Measurements from ENCODE around the gene UBAP2.

The UBAP2 gene

DNA sequence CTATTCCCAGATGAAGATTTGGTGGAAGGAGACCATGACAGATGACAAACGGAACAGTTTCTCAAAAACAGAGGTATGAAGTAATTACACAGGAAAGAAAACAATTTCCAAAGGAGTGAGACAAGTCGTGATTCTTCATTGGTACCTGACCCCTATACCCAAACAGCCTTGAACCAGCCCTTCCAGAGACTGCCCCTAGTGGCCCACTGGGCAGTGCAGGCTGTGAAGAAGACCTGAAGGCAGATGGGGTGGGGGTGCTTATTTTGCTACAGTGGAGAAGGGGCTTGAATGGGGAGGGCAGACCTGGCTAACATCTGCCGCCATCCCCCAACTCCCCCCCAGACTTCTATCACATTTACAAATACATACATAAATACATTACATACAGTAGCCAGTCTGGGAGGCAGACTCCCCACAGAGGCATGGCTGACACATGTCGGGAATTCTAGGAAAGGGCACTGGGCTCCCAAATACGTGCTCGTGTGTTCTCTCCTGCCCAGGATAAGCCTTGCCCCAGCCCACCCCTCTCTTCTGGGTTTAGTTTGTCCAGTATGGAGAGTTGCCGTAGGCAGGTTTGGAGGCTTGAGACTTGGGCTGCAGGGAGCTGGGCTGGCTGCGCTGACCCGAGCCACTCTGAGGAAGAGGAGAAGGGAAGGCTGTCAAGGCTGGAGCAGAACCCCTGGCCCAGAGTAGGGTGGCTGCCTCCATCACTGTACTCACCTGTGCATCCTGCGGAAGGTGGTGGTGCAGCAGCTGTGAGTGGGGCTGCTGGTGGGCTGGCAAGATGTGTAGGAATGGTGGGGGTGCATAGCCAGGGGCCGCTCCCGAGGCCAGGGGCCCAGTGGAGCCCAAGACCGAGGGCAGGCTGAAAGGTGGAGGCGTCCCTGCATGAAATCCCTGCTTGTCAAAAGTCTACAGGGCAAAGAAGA is 126.5 kb downstream of the UBAP2 start:
- peak in 1 of 5 experiments; percentile 35 for DNase-seq

DNA sequence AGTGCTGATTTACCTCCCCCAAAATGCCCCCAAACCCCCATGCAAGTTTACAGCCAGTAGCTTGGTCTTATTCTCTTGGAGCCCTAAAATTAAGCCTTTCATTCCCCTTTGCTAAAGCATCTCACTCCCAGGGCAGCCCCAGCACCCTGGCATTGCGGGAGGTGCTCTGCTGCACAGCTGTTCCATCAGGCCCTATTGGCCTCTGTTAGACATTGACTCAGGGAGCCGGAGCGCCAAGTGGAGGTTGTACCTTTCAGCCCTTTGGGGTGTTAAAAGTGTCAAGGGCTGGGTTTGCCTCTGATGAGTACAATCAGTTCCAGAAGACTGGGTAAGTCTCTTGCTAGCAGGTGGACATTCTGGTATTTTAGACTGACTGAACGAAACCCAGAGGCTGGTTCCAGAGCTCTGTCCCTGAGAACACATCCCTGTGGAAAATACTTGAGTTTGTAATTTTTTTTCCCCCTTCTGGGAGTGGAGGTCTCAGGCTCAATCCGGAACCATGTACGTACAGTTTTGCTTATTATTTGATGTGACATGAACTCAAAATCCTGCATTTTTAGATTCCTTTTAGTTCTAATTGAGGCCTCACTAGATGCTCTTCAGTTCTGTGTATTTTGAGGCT is 129.3 kb downstream of the UBAP2 start:
- no peak for DNase-seq

DNA sequence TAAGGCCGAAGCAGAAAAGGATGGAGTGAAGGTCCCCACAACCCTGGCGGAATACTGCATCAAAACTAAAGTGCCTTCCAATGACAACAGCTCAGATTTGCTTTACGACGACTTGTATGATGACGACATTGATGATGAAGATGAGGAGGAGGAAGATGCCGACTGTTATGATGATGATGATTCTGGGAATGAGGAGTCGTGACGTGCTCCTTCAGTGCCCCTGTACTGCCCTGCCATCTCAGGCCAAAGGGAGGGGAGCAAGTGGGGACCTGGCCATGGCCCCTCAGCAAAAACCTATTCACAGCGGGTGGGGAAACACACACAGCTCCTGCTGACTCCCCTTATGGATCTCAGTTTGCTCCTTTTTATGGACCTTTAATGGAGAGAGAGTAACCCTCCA is 131.7 kb downstream of the UBAP2 start:
- no peak for DNase-seq

DNA sequence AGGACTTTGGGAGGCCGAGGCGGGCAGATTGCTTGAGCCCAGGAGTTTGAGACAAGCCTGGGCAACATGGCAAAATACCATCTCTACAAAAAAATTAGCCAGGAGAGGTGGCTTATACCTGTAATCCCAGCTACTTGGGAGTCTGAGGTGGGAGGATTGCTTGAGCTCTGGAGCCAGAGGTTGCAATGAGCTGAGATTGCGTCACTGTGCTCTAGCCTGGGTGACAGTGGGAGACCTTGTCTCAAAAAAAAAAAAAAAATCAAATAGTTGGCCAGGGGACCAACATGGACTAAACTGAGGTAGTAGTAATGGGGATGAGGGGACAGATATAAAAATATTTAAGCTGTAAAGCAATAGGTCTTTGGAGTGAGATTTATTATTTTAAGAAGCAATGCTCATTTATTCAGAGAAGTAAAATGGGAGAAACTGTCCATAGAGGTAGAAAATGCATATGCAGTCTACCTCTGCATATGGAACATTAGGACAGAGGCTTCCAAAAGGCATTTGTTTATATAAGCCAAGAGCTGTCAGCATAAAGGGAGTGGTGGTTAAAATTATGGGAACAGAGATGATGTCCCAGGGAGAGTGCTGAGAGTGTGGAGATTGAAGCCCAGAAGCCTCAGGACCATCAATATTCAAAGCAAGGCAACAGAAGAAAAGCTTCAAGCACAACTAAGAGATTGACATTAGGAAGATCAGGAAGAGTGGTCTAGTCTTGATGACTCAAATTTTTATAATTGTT is 133.6 kb downstream of the UBAP2 start:
- no peak for DNase-seq

DNA sequence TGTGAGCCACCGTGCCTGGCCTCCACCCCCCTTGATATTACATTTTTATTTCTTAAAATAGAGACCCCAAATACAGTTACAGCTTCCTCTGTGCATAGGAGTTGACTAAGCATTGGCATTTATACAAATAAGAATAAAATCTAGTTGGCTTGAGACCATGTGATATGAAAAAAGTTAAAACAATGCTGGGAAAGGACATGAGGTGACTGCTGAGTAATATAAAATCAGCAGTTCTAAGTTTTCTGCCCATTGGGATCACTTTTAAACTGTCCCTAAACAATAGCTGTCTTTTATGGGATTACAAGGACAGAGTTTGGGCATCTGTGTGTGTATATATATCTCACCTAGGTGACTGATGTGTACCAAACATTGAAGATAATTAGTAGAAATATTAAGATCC is 135.1 kb downstream of the UBAP2 start:
- no peak for DNase-seq

DNA sequence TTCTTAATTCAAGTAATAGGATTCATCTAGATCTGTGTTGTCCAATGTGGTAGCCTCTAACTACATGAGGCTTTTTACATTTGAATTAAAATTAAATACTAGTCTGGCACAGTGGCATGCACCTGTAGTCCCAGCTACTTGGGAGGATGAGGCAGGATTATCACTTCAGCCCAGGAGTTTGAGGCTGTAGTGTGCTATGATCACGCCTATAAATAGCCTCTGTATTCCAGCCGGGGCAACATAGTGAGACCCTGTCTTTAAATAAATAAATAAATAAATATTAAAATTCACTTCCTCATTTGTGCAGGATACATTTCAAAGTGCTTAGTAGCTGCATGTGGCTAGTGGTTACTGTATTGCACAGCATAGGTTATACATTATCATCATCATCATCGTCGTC is 139.9 kb downstream of the UBAP2 start:
- no peak for DNase-seq

DNA sequence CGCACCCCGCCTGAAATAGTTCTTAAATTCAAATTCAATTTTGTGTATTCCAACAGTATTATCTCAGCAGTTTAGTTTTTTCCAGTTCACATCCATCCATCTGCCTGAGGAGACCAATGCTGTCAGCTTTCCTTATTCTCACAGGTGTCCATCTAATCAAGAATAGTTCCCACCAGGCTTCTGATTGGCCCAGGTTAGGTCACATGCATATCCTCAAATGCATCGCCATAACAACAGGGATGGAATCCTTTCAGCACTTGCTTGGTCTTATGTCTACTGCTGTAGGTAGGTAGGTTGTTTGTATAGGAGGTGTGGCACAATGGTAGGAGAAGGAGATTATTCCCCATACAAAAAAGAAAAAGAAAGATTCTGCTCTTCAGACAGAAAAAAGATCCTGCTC is 140.6 kb downstream of the UBAP2 start:
- DNase-seq: no peak

DNA sequence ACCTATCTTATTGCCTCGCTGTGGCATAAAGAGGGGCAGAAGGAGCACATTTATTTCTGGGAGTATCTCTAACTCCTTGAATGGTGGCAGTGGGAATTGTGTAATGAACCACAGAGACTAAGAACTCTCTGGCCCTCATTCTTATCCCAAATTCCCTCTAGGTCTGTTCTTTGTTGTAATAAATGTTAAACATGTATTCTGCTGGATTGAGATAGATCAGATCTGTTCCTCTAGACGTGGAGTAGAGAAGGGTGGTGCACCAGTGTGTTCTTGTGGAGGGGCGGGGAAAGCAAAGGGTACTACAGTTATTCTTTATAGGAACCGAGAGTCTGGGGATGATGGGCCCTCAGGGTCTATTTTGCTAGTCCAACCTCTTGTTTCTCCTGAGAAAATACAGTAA is 141.3 kb downstream of the UBAP2 start:
- DNase-seq: no peak

DNA sequence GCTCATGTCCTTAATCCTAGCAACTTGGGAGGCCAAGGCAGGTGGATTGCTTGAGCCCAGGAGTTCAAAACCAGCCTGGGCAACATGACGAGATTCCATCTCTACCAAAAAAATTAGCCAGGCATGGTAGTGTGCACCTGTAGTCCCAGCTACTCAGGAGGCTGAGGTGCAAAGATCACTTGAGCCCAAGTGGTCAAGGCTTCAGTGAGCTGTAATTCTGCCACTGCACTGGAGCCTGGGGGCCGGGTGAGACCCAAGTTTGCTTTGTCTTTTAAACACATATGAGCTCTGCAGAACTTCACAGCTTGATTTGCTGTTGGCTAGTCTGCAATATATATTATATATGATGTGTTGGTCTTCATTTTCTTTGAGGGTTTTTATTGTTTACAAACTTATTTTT is 141.9 kb downstream of the UBAP2 start:
- DNase-seq: no peak

DNA sequence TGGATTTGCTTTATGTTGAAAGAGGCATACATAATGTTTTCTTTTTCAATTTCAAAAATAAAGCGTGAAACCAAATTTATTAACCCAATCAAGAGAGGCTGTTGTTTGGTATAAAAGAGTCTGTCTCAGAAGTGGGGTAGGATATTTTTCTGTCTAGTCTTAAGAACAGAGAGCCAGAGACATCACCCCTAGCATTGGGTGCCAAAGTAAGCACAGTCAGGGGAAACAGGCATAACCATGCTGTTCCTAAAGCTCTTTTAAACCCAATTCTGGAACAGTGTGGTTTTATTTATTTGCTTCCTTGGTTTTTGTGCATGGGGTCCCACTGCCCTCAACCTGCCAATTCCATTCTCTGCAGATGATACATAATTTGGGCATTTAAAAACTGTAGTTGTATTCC is 143.6 kb downstream of the UBAP2 start:
- DNase-seq: no peak

DNA sequence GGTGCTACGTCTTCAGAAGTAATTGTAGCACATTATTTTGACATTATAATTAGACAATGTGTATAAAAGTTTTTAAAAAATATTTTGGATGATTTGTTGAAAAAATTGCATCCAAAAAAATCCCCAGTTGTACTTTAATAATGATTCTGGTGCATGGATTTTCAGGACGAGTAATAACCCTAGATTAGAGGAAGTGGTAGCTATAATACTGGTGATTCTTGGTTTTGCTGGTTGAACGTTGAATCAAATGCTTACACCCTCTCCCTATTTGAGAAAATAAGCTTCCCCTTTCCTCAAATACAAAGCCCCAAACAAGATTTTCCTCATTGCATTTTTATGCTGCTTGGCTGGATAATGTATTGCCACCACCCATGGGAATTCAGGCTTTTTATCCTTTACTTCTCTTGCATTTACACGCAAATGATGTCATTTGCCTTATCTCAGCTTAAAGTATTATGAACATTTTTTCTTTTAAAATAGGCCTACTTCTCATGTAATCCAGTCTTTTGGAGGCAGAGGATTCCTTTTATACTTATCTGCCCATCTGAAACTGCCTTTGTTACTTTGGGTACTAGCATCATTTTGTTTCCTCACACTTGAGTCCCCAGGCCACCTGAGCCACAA is 145.4 kb downstream of the UBAP2 start:
- no peak for DNase-seq

DNA sequence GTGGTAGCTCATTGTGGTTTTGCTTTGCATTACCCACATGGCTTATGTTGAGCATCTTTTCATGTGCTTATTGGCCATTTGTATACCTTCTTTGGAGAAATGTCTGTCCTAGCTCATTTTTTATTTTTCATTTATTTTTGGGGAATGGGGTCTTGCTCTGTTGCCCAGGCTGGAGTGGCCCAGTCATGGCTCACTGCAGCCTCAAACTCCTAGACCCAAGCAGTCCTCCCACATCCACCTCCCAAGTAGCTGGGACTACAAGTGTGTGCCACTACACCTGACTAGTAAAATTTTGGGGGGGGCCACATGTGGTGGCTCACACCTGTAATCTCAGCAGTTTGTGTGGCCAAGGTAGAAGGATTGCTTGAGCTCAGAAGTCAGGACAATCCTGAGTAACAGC is 154.4 kb downstream of the UBAP2 start:
- DNase-seq: no peak

DNA sequence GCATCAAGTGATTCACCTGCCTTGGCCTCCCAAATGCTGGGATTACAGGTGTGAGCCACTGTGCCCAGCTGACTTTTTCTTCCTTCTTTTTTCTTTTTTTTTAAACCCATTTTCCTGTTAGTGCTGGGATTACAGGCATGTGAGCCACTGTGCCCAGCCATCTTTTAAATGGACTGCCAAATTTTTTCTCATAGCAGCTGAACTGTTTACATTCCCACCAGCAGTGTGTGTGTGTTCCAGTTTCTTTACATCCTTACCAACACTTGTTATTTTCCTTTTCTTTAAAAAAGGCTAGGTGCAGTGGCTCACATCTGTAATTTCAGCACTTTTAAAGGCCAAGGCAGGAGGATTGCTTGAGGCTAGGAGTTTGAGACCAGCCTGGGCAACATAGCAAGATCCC is 154.8 kb downstream of the UBAP2 start:
- no peak for DNase-seq

DNA sequence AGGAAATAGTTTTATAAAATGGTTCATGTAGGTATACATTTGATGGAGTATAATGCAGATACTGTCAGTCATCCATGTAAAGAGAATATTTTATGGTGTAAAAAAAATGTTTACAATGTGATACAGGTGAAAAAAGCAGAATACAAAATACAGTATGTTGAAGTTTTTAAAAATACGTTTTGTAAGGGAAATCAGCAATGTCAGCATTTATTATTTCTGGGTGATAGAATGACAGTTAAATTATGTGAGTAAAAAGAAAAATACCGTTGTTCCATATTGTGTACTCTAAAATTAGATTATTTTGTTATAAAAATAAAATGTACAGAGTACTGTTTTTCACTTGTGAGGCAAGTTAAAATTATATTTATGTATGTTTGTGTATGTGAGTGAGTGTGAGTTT is 162.7 kb downstream of the UBAP2 start:
- no peak for DNase-seq

DNA sequence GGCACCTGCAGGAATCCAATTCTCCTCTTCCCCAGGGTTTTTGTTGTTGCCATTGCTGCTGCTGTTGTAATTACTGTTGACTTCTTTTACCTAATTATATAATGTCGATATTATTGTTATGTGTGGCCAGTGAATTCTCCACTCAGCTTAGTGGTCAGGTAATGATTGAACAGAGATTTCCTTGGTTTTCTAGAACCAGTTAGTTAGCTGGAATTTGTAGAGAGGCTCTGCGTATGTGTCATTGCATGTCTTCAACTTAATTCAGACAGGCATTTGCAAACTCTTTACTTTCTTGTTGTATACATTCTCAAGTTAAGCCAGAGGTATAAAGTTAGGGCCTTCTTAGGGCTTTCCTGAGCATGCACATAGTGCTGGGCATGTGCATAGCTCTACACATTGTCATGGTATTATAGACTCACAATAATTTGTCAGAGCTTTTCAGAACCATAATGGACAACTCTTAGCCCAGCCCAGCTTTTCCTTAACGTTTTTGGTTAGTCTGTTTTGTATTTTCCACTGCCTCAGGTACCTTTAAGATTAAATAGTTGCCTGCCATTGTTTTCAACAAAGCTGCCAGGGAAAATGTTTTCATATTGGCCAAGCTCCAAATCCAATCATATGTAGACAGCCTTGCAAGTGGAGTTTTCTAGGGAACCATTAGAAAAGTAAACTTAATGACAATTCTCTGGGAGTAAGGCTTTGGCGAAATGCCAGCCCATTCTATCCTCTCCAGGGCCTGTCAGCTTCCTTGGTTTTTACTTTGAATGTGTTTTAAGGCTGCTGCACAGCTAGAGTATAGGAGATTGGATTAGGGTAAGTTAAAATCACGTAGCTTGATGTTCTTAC is 163.6 kb downstream of the UBAP2 start:
- DNase-seq: no peak

DNA sequence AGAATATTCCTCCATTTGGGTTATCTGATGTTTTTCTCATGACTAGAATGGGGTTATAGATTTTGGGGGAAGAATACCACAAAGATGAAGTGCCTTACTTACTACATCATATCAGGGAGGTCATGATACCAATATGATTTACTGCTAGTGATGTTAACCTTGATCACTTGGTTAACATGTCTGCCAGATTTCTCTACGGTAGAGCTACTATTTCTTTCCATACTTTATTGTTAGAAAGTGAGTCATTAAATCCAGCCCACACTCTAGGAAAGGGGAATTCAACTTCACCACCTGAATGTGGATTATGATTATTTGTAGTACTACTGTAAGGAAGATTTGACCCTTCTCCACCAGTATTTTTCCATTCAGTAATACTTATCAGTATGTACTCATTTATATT is 167.1 kb downstream of the UBAP2 start:
- no peak for DNase-seq

DNA sequence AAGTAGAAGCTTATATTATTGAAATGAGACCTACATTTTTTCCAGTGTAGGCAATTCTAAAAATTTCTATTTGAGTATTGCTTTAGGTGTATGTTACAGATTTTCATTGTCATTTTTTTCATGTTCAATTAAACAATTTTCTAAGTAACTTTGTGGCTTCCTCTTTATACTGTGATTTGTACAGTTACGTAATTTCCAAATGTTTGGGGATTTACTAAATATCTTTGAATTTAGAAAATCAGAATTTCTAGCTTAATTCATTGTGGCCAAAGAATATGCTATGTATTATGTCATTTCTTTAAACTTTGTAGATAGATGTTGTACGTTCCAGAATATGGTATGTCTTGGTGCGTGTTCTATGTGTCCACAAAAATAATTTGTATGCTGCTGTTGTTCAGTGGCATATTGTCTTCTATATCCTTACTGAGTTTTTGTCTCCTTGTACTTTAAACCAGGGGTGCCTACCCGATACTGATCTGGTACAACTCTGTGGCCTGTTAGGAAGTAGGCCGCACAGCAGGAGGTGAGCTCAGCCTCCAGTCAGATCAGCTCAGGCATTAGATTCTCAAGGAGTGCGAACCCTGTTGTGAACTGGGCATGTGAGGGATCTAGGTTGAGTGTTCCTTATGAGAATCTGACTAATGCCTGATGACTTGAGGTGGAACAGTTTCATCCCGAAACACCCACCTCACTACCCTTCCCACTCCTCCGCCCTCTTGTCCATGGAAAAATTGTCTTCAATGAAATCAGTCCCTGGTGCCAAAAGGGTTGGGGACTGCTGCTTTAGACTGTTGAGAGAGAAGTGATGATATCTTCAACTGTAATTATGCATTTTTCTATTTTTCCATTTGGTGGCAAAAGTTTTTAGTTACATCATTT is 168.2 kb downstream of the UBAP2 start:
- no peak for DNase-seq

DNA sequence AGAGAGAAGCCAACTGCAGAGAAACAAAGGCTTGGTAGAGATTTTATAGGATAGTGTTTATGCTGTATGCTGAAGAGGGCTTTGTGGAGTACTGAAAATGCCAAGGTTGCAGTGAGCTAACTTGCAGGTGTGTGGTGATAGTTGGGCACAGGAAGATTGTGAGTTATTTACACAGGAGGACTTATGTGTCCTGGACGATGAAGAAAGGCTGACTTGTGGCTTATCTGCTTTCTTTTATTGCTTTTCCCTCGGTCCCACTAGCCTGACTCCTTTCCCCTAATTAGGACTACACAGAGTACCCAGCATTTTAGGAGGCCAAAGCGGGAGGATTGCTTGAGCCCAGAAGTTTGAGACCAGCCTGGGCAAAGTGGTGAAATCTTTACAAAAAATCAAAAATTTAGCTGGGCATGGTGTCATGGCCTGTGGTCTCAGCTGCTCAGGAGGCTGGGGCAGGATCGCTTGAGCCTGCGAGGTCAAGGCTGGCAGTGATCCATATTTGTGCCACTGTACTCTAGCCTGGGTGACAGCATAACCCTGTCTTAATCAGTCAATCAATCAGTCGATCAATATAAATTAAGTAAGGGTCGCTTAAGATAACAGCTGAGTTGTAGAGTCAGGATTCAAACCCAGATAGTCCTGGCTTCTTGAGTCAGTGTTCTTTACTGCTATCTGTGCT is 169.9 kb downstream of the UBAP2 start:
- no peak for DNase-seq

DNA sequence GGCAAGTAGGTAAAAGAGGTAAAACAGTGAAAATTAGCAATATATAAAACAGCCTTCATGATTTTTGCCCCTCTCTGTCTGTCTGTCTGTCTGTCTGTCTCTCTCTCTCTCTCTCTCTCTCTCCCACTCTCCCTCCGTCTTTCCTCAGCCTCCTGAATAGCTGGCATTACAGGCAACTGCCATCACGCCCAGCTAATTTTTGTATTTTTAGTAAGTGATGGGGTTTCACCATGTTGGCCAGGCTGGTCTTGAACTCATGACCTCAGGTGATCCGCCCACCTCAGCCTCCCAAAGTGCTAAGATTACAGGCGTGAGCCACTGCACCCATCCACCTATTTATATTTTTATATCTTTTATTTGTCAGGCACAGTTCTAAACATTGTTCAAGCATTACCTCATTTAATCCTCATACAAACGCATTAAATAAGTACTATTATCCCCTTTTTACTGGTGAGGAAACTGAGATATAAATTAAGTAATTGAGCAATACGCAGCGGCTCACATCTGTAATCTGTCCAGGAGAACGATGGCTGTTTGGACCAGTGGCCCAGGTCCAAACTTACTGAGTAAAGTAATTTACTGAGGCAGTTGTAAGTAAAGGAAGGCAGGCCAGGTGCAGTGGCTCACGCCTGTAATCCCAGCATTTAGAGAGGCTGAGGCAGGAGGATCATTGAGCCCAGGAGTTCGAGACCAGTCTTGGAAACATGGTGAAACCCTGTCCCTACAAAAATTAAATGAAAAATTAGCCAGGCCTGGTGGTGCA is 170.8 kb downstream of the UBAP2 start:
- no peak for DNase-seq
